Glomerular endothelial cell (primary cell): ENCODE measurements around the gene TM4SF5. TPM values are rescaled to one million over a fixed set of nuclear protein-coding genes. Genes with fewer than 3 reads are reported as not detected.

ENCODE experiments used
- DNase-seq: peaks from one replicate; pipeline ENCODE4 v3.0.0-alpha.2; 2011; ENCODE audit warnings: low read depth, low spot score; ENCODE audit errors: extremely low read depth
- total RNA-seq: library from RNA; depleted of rRNA; stranded (reverse); fragments of >200 nt; gene quantifications from 2 replicates; pipeline ENCODE4 v1.2.3, GENCODE V29; 2015

Gene TM4SF5, protein sequence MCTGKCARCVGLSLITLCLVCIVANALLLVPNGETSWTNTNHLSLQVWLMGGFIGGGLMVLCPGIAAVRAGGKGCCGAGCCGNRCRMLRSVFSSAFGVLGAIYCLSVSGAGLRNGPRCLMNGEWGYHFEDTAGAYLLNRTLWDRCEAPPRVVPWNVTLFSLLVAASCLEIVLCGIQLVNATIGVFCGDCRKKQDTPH
- not detected in 2 replicates for total RNA-seq

DNA sequence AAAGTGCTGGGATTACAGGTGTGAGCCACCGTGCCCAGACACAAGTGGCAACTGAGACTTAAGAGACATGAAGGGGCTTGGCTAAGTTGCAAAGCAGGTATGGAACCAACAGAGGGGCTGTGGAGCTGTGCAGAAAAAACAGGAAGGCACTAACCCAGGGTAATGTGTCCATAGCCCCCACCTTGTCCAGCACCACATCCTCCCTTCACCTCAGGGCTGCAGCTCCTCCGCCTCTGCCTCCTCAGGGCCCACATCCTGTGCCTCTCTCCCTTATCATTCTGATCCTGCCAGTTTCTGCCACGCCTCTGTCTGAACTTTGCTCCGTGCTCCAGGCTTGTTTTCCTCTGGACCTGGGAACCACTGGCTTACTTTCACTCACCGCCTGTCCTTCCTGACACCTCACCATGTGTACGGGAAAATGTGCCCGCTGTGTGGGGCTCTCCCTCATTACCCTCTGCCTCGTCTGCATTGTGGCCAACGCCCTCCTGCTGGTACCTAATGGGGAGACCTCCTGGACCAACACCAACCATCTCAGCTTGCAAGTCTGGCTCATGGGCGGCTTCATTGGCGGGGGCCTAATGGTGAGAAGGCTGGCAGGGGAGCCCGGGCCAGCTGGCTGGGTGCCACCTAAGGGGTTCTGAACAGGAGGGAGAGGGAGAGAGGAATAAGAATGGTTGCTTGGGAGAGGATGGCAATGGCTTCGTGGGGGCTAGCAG is at the start of gene TM4SF5:
Gene TM4SF5 (plus strand): TSS at position 368 of the 716 bp plus-strand sequence. CDS start 37 bp downstream, at position 405.
- no peak for DNase-seq

DNA sequence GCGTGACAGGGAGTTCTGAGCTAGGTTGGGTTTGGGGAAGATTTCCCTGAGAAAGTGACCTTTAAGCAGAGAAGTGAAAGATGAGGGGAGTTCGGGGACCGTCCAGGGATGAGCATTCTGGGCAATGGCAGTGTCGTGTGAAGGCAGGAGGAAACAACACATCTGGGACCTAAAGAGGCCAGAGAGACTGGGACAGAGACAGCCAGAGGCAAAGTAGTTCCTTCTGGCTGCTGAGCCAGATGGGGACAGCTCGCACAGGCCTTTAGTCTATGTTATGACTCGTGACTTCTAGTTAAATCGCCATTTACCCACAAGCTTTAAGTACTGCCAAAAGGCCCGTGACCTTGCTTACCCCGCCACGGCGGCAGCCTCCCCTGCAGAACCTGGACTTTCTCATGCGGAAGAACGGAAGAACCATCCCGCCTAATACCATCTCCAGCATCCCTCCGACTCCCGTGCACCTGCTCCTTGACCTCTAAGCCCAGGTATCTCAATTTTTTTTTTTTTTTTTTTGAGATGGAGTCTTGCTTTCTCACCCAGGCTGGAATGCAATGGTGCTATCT is 48.9 kb upstream of the TM4SF5 start:
- no peak for DNase-seq

DNA sequence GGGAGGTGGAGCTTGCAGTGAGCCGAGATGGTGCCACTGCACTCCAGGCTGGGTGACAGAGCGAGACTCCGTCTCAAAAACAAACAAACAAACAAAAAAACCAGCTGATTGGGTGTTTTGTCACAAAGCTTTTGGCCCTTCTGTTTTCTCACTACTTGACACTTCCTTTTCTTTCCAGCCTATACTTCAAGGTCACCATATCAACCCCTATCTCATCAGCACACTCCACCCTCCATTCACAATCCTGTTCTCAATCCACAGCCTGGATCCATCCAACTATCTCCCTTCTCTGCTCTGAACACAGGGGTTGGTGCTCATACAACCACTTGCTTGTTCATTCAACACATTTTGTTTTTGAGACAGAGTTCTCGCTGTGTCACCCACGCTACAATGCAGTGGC is 47.0 kb upstream of the TM4SF5 start:
- DNase-seq: no peak

DNA sequence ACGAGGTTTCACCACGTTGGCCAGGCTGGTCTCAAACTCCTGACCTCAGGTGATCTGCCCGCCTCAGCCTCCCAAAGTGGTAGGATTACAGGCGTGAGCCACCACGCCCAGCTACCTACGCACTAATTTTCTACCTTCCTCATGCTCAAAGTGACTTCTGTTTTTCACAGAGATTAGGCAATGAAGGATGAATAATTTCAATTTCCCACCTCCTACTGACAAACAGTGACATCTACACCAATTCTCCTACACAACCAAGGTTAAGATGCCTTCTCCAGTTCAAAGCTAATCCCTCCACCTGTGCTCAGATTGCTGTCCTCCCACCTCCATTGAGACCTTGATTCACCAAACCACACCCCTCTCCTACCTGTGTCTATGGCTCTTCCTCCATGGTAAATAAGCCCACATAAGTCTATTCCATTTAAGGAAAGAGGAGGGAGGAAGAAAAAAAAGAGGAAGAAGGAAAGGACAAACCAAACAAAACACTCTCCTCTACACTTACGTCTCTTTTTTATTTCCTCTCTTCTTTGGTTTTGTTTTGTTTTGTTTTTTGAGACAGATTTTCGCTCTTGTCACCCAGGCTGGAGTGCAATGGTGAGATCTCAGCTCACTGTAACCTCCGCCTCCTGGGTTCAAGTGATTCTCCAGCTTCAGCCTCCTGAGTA is 45.9 kb upstream of the TM4SF5 start:
- DNase-seq: no peak

DNA sequence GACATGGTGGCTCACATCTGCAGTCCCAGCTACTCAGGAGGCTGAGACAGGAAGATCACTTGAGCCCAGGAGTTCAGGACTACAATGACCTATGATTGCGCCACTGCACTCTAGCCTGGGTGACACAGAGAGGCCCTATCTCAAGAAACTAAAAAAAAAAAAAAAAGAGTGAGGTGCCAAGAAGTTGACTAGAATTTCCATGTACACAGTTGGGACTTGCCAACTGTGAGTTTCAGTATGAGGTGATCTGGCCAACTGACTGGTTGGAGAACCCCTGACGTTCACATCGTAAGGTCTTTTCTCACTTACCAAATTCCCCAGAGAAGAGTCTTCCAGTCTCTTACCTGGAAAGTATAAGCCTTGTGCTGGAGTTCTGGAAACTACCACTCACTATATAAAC is 43.6 kb upstream of the TM4SF5 start:
- no peak for DNase-seq

DNA sequence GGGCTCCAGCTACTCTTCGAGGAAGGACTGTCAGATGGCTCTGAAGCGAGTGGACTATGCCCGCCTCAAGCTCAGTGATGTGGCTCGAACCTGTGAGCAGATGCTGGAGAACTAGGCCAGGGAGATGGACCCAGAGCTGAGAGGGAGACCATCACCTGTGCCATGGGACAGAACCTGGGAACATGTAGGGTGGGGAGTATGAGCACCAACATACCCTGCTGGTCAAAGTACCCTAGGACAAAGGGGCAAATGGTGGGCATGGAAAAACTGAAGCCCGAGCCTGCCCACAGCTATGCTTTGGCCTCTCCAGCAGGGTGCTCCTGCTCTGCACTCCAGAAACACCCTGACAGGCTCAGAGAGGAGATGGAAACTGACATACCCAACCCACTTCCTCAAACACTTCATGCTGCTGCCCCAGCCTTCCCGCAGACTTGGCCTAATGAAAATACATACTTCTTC is 38.6 kb upstream of the TM4SF5 start:
- no peak for DNase-seq

DNA sequence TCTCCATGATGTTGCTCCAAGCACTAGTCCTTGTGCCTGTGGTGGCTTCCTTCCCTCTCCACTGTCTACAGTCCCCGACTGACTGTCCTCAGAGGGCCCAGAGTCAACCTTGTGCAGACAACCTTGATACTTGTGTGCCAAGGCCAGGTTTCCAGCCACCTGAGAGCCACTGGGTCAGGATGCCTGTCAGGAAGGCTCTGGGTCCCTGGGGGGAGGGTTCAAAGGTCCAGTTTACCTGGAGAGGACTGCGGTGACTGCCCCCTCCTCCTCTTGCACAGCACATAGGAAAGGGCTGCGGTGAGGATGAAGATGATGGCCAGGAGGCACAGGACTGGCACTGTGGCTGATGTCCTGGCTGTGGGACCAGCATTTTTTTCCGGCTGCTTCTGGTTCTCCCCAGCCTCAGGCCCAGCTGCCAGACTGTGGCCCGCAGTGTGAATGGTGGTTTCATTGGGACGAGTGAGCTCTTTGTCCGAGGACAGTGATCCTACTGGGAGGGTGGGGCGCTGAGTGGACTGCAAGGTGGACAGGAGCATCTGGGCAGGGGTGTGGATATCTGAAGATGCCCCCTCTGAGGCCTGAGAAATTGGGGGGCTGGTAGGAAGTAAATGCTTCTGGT is 36.7 kb upstream of the TM4SF5 start:
- DNase-seq: no peak

DNA sequence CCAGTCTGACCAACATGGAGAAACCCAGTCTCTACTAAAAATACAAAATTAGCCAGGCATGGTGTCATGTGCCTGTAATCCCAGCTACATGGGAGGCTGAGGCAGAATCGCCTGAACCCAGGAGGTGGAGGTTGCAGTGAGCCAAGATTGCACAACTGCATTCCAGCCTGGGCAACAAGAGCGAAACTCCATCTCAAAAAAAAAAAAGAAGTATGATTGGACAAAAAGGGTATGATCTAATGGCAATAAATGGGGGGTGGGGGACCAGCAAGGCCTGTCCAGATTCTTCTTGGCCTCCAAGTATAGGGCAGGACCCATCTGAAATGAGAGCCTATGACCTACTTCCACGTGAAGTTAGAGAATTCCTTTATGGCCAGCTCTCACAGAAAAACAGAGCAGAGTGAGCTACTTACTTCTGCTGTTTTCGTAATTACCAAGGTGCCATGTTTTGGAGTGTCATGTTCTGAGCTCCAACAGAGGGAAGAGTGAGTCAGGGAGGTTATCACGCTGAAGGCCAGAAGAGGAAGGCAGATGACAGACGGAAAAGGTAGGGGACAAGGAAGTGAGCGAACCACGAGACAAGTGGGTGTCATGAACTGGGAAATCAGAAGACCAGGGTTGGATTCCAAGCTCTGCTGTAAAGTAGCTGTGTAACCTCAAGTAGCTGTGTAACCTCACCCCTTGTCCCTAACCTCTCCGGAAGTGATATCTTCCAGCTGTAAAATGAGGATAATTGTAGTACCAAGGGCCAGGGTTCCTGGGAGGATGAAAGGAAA is 35.6 kb upstream of the TM4SF5 start:
- no peak for DNase-seq

DNA sequence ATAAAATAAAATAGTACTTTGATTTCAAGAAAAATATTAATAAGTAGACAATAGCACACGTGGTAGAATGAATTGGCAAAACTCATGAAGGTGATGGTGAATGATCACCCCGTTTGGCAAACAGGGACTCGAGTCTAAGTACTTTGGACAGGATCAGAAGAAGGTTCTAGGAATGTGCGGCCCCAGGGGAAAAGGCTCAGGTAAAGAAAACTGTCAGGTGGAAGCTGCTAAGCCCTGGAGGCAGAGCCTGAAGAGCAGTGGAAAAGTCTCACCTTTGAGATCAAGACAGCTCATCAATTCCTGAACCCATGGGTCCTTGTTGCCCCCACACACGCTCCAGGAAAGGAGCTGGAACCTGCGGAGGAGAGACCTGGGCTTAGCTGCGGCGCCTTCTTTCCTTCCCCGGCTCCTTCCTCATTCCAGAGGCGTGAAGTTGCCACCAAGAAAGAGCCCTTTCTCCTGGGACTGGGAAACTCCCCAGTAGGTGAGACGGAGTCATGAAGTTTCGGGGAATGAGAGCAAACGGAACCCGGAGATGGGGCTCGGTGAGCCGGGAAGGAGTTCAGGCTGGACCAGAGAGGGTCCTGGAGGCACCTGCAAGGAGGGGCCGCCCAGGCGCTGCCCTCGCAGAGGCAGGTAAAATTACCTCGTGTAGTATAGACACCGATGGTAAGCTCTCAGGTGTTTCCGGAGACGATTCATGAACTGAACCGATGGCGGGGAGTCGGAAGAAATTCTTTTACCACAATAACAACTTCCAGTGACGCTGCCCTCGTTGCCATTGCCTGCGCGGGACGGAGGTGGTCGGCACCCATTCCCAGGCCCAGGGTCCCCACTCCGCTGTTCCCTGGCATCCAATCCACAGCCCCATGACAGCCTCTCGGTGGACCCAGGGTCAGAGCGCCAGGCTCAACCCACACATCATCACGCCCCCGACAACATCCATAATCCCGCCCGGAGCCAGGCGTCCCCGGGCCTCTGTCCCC is 33.3 kb upstream of the TM4SF5 start:
- DNase-seq: no peak

DNA sequence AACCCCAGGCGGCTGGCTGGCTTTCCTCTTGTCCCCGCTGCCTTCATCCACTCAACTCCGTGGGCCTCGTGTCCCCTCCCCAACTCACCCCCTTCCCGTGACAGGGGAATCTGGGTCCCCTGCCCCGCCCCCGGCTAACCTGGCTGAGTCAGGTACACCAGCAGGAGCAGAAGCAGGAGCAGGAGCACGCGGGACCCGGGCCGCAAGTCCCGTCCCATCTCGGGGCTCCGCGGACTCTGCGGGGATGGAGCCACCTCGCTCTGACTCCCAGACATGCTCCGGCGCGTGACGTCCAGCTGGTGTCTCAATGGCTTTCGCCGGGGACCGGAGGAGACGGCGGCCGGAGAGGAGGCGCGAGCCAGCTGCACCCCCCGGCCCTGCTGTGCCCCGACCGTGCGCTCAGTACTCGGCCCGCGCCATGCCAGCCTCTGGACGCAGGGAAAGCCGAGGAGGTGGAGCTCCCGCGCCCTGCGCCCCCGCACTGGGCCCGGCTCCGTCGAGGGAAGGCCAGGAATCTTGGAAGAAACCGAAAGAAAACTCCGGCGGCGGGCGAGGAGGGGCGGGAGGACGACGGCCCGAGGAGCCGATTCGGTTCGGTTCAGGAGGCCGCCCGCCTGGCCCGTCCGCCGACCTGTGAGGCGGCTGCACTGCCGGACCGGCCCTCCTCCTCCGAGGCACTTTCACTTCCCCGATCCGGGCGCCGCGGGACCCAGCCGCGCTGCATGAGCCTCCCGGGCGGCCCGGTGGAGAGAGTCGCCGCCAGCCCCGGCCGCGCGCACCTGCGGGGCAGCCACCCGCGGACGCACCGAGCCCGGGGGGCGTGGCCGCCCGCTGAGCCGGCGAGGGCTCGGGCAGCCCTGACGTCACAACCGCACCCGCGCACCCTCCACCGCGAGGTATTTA is 32.3 kb upstream of the TM4SF5 start, which contains the start of the genes CXCL16 and ZMYND15:
Gene CXCL16 (minus strand): TSS at position 807 of the 903 bp plus-strand sequence. CDS start 589 bp downstream, at position 218.
Gene ZMYND15 (plus strand): TSS at position 712 of the 903 bp plus-strand sequence. CDS start 716 bp downstream, outside the sequence.
- DNase-seq: no peak

DNA sequence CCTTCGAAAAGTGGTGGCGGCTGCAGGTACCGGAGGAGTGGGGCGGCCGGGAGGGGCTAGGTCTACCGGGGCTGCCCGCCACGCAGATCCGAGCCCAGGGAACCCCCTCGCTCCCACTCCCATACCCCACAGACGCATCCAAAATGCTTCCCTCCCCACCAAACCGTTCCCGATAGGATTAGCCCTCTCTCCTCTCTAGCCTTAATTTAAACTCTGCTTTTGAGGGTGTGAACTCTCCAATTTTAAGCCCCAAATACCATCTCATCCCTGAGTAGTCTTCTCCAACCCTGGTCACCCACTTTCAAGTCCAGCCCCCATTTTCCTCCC is 31.7 kb upstream of the TM4SF5 start:
- DNase-seq: no peak

DNA sequence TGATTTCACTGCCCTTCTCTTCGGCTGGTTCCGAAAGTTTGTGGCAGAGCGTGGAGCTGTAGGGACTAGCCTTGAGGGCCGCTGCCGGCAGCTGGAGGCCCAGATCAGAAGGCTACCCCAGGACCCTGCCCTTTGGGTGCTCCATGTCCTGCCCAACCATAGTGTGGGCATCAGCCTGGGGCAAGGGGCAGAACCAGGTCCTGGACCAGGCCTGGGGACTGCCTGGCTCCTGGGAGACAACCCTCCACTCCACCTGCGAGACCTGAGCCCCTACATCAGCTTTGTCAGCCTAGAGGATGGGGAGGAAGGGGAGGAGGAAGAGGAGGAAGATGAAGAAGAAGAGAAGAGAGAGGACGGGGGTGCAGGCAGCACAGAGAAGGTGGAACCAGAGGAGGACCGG is 31.1 kb upstream of the TM4SF5 start:
- DNase-seq: no peak

DNA sequence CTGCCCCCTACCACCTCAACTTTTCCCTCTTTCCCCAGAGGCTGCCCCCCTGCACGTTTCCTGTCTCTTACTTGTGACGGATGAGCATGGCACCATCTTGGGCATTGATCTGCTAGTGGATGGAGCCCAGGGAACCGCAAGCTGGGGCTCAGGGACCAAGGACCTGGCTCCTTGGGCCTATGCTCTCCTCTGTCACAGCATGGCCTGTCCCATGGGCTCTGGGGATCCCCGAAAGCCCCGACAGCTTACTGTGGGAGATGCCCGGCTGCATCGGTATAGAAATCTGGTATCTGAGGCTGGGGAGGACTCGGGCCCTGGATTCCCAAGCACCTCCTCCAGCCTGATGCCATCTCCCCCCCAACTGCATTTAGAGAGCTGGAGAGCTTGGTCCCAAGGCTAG is 30.1 kb upstream of the TM4SF5 start:
- DNase-seq: no peak

DNA sequence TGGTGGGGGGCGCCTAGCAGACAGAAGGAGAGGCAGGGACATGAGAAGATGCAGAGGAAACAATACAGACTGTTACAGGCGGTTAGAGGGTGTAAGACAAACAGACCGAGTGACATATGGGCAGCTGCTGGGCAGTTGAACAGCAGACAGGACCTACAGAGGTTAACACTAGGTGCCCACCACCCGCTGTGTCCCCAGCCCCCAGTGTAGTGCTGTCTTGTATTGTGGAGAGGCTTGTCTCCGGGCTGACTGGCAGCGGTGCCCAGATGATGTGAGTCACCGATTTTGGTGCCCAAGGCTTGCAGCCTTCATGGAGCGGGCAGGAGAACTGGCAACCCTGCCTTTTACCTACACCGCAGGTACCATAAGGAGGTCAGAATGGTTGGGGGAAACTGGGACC is 29.6 kb upstream of the TM4SF5 start:
- DNase-seq: no peak

DNA sequence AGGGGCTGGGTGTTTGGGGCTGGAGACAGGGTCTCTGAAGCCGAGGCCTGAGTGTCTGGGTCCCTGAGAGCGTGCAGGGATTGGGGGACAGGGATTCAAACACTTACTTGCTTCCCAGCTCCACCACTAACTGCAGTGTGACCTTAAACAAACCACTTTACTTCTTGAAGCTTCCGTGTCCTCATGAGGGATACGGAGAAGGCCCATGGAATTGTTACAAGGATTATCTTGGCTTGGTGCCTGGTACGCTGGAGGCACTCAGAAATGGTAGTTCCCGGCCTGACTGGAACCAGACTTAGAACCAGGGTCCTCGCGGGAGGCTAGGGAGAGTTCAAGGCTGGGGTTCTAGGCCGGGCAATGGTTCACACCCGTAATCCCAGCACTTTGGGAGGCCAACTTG is 29.1 kb upstream of the TM4SF5 start:
- no peak for DNase-seq

DNA sequence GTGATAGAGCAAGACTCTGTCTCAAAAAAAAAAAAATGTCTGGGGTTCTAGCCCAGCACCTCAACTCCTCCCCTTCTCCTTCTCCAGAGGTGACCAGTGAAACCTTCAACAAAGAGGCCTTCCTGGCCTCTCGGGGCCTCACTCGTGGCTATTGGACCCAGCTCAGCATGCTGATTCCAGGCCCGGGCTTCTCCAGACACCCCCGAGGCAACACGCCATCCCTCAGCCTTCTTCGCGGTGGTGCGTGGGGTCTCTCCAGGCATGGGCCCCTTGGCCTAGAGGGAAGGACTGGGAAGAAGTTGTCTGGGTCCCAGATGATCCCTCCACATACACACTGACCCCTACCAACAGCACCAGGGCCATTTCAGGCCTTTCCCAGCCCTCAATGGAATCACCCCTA is 28.5 kb upstream of the TM4SF5 start:
- no peak for DNase-seq

DNA sequence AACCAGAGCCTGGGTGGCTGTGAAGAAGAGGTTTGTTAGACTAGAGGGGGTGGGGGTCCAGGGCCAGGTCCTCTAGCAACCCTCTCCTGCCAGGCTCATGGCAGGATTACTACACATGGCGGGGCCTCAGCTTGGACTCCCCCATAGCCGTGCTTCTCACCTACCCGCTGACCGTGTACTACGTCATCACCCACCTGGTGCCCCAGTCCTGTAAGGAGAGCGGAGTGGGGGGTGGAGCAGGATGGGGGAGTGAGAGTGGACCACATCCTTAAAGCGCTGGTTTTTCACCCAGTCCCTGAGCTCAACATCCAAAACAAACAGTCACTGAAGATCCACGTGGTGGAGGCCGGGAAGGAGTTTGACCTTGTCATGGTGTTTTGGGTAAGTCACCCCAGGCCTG is 27.8 kb upstream of the TM4SF5 start:
- no peak for DNase-seq
